GM19240 (cell line): ENCODE results near the gene NTM.

Experiments
- DNase-seq: peaks from one replicate; pipeline ENCODE4 v3.0.0; 2011; ENCODE audit warnings: low spot score; ENCODE audit not compliant: insufficient read length

NTM gene

DNA sequence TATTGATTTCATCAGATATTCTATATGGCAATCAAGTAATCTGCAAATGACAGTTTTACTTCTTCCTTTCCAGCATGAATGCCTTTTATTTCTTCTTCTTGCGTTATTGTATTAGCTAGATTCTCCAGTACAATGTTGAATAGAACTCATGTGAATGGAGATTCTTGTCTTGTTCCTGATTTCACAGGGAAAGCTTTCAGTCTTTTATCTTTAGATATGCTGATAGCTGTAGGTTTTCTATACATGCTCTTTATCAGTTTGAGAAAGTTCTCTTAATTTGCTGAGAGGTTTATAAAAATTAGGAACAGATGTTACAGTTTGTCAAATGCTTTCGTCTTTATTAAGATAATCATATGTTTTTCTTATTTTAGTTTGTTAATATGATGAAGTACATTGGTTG, 347.2 kb downstream of the NTM start:
- DNase-seq, result no peak

DNA sequence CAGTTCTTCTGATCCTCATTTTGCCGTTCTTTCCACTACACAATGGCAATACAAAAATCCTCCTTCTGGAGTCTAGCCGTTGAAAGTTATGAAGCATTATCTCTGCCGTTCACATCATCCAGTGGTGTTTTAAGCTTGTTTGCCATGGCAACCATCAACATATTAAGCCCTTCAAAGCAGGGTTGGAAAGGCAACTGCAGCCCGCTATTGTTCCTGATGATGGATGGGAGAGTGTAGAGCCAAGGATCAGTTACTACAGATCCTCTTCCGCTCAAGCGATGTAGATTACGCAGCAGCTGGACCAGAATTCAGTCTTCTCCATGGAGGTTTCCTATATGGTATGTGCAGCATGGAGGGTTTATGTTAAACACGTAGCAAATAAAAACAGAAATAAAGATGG, 352.7 kb downstream of the NTM start:
- DNase-seq, result no peak

GRCh38 chr11:131724436-131724975, 354.1 kb downstream of the NTM start:
- no peak for DNase-seq

- DNase-seq, result no peak
Observed at GRCh38 chr11:131734871-131735270, 364.5 kb downstream of the NTM start.

DNA sequence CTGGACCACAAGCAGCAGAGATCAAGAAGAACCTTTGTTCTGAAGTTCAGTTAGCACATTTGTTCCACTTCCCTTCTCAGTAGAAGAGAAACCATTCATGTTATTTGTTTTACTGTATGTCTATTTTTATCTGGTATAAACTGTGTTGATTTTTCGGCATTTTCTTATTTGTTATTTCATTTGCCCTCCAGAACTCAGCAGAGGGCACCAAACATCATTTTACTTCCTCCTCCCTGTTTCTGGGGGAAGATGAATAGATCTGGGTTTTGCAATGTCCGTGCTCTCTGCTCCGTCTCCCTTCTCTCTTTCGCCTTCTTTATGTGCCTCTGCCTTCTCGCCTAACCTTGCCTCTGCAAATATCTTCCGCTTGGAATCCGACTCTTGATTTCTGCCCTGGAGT, 366.9 kb downstream of the NTM start:
- DNase-seq, result no peak

DNA sequence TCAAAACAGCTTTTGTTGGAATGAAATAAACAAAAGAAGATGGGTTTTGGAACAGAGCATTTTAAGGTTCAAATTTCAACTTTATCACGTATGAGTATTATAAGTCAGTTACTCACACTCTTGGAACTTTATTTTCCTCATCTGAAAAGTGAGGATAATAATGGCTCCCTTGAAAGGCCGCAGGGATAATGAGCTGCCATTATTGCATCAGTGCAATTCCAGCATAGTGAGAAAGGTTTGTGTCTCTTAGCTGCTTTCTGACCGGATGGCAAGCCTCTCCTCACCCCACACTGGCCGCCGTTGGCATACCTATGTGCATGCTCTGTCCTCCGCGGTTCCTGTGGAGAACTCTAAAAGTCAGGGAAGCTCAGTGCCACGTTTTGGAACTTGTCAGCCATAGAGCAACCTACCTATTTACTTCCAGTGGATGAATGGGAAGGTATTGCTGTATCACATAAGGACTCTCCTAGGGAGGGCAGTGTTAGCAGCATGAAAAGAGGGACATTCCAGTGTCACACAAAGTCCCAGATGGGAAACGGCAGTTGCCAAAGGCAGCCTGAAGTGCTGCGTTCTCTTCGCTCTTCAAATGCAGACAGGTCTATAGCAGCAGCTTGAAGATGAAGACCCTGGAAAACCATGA, 368.9 kb downstream of the NTM start:
- no peak for DNase-seq

GRCh38 chr11:131744847-131745246, 374.4 kb downstream of the NTM start:
- no peak for DNase-seq

GRCh38 chr11:131745405-131745804, 375.0 kb downstream of the NTM start:
- DNase-seq, result no peak

DNA sequence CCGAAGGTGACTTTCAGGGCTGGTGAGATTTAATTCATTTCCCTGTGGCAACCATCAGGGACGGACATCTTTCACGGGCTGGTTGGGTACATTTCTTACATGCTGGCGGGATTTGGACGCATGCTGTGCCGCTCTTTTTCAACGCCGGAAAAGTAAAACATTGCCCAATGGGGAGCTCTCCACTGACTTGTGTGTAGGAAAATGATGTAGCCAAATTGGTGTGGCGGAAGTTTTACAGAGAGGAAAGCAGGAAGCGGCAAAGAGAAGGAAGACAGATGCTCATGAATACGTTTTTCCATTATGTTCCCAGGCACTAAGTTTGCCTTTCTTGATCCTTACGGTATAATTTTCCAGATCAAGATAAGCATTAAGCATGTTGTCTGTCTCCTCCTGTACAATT, 375.8 kb downstream of the NTM start:
- DNase-seq, result no peak

DNA sequence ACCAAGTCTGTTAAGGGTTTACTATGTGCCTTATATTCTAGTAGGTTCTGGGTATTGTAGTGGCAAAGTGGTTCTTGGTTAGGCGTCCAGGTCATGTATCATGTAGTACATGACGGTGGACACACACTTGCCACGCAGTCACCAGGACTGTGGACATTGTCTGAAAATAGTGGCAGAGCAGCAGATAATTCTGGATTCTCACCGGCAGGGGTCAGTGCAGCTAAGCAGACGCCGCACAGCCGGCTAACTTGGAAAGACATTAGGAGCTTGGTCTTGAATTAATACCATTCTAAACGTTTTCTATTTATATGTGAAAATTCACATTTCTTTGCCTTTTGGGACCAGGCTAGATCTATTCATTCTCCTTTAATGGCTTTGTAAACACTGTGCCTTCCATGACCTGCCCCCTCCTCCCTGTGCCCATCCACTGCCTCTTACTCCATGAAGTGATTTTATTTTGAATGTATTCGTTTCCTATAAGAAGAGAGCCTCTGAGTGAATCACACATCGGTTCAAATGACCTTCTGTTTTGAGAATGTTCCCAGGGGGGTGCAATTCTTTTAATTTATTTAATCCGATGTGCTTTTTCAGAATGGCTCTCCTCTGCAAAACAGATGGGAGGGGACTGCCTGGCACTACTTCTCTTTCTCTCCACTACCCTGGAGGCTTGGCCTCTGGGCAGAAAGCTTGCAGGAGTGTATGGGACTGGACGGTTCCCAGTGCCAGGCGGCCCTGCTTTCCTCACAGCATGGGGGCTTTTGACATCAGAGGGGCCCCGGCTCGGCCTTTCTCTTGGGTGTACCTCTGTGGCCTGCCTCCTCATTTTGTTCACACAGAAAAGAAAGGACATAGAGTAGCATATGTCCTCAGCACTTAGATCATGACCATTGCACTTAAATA, 378.0 kb downstream of the NTM start:
- peak; percentile 15 for DNase-seq

DNA sequence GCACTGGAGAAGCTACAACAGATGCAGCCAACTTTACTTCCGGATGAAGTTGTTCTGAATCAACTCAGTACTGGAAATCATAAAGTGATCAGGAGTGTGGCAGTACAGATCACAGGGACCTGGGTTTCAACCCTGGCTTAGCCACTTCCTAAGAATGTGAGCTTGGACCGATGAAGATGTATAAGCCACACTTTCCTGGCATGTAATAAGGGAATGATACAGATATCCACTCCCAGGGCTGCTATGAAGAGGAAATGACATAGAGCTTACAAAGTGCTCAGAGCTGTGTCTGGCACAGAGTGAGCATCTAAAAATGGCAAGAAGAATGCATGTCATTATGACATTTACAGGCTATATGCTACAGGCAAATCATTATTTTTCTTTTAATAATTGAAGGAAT, 378.7 kb downstream of the NTM start:
- DNase-seq, result no peak

GRCh38 chr11:131750152-131750551, 379.7 kb downstream of the NTM start:
- no peak for DNase-seq

DNA sequence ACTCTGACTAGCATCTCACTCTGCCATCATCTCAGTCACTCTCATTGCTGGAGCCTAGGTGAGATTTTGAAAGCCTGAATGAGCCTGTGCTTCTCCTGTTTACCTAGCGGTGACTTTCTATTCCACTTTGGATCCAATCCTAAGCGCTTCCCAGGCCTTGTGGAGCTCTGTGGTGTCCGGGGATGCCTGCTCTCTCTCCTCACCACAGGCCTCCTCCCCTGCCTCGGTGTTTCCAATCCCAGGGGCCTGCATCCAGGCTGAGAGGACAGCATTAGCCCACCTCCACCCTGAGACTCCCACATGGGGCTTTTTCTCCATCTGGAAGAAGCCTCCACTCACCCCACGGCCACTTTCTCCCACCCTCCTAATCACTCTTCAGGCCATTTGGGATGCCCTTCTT, 380.3 kb downstream of the NTM start:
- DNase-seq, result no peak

GRCh38 chr11:131754671-131755070, 384.3 kb downstream of the NTM start:
- no peak for DNase-seq

- no peak for DNase-seq
Observed at GRCh38 chr11:131756479-131757110, 386.2 kb downstream of the NTM start.

DNA sequence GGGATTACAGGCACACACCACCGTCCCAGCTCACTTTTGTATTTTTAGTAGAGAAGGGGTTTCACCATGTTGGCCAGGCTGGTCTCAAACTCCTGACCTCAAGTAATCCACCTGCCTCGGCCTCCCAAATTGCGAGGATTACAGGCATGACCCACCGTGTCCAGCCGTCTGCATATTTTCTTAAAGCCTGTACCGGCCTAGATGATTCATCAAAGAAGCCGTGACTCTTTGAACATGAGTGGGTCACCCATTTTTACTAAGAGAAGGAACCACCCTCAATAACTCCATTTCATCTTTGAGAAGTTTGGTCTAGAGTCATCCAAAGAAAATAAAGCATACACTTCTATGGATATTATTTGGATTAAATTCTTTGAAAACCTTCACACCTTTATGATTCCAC, 388.3 kb downstream of the NTM start:
- DNase-seq, result no peak

GRCh38 chr11:131759140-131759539, 388.7 kb downstream of the NTM start:
- DNase-seq, result no peak

GRCh38 chr11:131760091-131761061, 390.0 kb downstream of the NTM start:
- no peak for DNase-seq

DNA sequence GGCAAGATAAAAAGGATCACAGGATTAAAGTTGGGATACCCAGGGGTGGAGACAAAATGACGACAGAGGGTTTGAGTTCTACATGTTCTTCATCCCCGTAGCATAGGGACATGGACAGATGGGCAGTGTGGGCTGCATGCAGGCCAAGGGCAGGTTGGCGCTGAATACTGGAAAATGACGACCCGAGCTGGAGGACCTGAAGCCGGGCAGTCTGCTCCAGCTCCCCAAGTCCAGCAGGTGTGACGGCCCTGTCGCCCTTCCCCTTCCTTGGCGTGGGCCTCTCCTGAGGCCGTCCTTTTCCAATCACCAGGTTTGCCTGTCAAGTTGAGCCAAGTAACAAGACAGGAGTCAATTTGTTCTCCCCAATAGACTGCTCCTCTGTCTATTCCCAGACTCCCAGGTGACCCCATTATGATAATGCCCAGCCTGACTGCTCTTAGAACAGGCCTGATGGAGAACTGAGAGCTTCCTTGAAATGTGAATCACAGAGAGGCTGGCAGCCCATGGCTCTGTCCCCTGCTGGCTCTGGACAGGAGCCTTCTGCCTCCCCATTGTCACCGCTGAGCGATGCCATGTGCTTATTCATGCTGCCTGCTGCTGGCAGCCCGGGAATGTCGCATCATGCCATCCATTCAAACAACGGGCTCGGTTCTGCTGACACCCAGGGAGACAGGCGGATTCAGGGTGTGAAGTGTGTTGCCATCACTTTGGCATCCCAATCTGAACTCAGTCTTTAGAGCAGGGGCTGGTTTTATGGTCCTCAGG, 392.1 kb downstream of the NTM start:
- DNase-seq, result no peak

DNA sequence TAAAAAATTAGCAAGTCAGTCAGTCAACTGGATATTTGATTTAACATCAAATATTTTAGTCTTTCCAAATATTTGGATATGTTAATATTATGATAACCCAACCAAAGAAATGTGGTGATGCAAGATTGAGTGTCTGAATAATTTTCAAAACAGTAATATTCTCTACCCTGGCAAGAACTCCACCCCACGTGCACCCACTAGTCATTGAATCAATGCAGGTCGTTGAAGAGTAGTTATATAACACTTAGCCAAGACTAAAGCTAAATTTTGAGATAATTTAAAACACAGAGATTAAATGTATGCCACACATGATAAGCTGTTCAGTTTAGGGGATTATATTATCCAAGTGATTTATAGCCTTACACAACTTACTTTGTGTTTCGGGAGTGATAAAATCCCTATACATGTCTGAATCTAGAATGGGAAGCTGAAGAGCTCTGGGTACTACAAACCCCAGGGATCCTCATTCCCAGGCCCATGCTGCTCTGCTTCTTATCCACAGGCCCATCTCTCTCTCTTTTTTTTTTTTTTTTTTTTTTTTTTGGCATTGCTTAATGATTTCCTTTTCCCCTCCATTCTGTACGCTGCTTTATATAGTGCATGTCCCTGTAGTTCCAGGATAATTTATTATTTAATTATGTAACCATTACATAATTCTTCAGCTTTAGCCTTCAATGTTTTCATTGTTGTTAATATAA, 392.9 kb downstream of the NTM start:
- no peak for DNase-seq
